Endothelial cell of umbilical vein (primary cell): ENCODE results near the gene TSEN2.

Source experiments
- EZH2 ChIP-seq: IDR thresholded peaks from 2 replicates; pipeline ENCODE4 v1.6.1; 2012; ENCODE audit warnings: borderline replicate concordance, low read depth, mild to moderate bottlenecking, moderate library complexity, low read length, inconsistent platforms; ENCODE audit not compliant: severe bottlenecking
- JUN ChIP-seq: IDR thresholded peaks from 2 replicates; pipeline ENCODE4 v1.6.1; 2011; ENCODE audit warnings: borderline replicate concordance, low read depth; ENCODE audit not compliant: insufficient read length, insufficient read depth
- POLR2A ChIP-seq: IDR thresholded peaks from 2 replicates; pipeline ENCODE4 v1.6.1; 2012; ENCODE audit warnings: low read depth, mild to moderate bottlenecking, control low read depth, low read length
- TF ChIP-seq, protein P1 (sequence below), 2 donors: IDR thresholded peaks; 1 replicate in 1 of 2; 2 replicates in 1 of 2; pipeline ENCODE4 v1.5.1; 2011; ENCODE audit warnings: low read length in 2 of 2, mild to moderate bottlenecking in 2 of 2, moderate library complexity in 2 of 2, control low read depth in 1 of 2, inconsistent platforms in 1 of 2, low read depth in 1 of 2; ENCODE audit not compliant: insufficient read depth in 1 of 2; ENCODE audit errors: extremely low read depth in 1 of 2

- no peak for TF ChIP-seq EZH2
- TF ChIP-seq, protein P1, sequence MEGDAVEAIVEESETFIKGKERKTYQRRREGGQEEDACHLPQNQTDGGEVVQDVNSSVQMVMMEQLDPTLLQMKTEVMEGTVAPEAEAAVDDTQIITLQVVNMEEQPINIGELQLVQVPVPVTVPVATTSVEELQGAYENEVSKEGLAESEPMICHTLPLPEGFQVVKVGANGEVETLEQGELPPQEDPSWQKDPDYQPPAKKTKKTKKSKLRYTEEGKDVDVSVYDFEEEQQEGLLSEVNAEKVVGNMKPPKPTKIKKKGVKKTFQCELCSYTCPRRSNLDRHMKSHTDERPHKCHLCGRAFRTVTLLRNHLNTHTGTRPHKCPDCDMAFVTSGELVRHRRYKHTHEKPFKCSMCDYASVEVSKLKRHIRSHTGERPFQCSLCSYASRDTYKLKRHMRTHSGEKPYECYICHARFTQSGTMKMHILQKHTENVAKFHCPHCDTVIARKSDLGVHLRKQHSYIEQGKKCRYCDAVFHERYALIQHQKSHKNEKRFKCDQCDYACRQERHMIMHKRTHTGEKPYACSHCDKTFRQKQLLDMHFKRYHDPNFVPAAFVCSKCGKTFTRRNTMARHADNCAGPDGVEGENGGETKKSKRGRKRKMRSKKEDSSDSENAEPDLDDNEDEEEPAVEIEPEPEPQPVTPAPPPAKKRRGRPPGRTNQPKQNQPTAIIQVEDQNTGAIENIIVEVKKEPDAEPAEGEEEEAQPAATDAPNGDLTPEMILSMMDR (IDR thresholded peaks at IDR 0.05; ENCODE audit: extremely low read depth in 1 of 2, insufficient read depth in 1 of 2, low read depth in 1 of 2, low read length in 2 of 2) = no peak
- TF ChIP-seq POLR2A = peak; percentile 86
- TF ChIP-seq JUN = no peak
Observed at GRCh38 chr3:12484198-12484982, at the start of gene TSEN2.
